ENCODE data around the gene ARHGAP10. TPM values are rescaled to one million over a fixed set of nuclear protein-coding genes. Genes with fewer than 3 reads are reported as not detected.

The ARHGAP10 gene
- total and polyA plus RNA-seq, 10 of the 15 experiments (the other 5 are each of a cell fraction or from before 2014, with no cell fraction given) = 1.3 to 25.8 (median 17.2) TPM

- TF ChIP-seq E2F8 (IDR thresholded peaks at IDR 0.05; ENCODE audit: low read depth, partially characterized antibody) (no peak), GABPA (IDR thresholded peaks at IDR 0.05; ENCODE audit: low read depth) (no peak), FOS (IDR thresholded peaks at IDR 0.05; ENCODE audit: borderline replicate concordance, extremely low read depth, insufficient read length) (no peak), BRCA1 (IDR thresholded peaks at IDR 0.05; ENCODE audit: low read depth, low read length) (no peak), BCLAF1 (IDR thresholded peaks at IDR 0.05) (no peak), TCF7 (IDR thresholded peaks at IDR 0.05; ENCODE audit: borderline replicate concordance) (no peak)
Measured at GRCh38 chr4:148077581-148077980, 345.7 kb downstream of the ARHGAP10 start (continued).

- RAD21 ChIA-PET (ENCODE audit: unreplicated experiment) = no interaction called here
- Histone ChIP-seq H3K79me2 (ENCODE audit: control insufficient read depth, insufficient read depth, low read length) (no peaks in the 10 kb centered on the region), H3K4me2 (ENCODE audit: control insufficient read depth, insufficient read depth) (no peak overlapping the region), H2AFZ (ENCODE audit: control insufficient read depth, low read depth, low read length) (no peak overlapping the region), H4K20me1 (ENCODE audit: control insufficient read depth, insufficient read depth) (no peaks in the 10 kb centered on the region), H3K9me3 (replicated peaks; ENCODE audit: control insufficient read depth, insufficient read depth, low read length) (peaks cover 7% of the 10 kb centered on the region; the same call in 1 of the 3 replicates), H3K4me1 (ENCODE audit: control insufficient read depth, insufficient read depth, low read length) (no peaks in the 10 kb centered on the region), H3K27ac (ENCODE audit: control insufficient read depth, insufficient read depth) (no peak overlapping the region), H3K36me3 (ENCODE audit: control insufficient read depth in 2 of 2, insufficient read depth in 2 of 2, low read length in 1 of 2) (peaks cover 2 to 5% of the 10 kb centered on the region in 2 experiments; a peak in 2 of 4 replicates), H3K9ac (ENCODE audit: control insufficient read depth, insufficient read depth, low read length) (no peak overlapping the region), H3K27me3 (replicated peaks in 1 of 2; ENCODE audit: control insufficient read depth in 2 of 2, insufficient read depth in 2 of 2, low read length in 1 of 2) (no peaks in the 10 kb centered on the region), H3K4me3 (no peak overlapping the region)
- BruUV-seq (replicated peaks) = no TSS peak
- in situ Hi-C loops (cut with MboI) (no loop called here), intact Hi-C loops (cut with micrococcal nuclease; ENCODE audit: unreplicated experiment) (no loop called here)
- FAIRE-seq (no peak), DNase-seq (ENCODE audit: low read depth, low spot score) (no peak), ATAC-seq (no peak)
- CTCF ChIA-PET = interaction anchor here (0.9 to 1.4 kb wide), 2 partner anchors 10 to 153 kb away, joined by 3 read pairs; no protein-coding TSS in a partner anchor
- POLR2A ChIA-PET = no interaction called here
- WGBS (ENCODE audit: insufficient coverage, insufficient replicate concordance, low lambda C conversion rate, missing lambda C conversion rate) = 68% methylated on average over 2 of the region's 2 CpGs
- SMC1A ChIA-PET (ENCODE audit: uncharacterized antibody, unreplicated experiment) = interaction anchor here (1.6 to 2.2 kb wide), 2 partner anchors 8 to 10 kb away, joined by 4 to 5 read pairs; no protein-coding TSS in a partner anchor
- TF ChIP-seq ATF3 (IDR thresholded peaks at IDR 0.05; ENCODE audit: borderline replicate concordance, extremely low read depth, low read depth, low read length) (no peak), PBX3 (IDR thresholded peaks at IDR 0.05; ENCODE audit: insufficient replicate concordance, low read depth, low read length) (no peak), EP300 (IDR thresholded peaks at IDR 0.05; ENCODE audit: borderline replicate concordance in 1 of 2, control insufficient read depth in 1 of 2, low read depth in 2 of 2, low read length in 2 of 2) (no peak), RBBP5 (conservative IDR thresholded peaks at IDR 0.05) (no peak), SMC3 (IDR thresholded peaks at IDR 0.05; ENCODE audit: borderline replicate concordance, low read length) (no peak), FOXK2 (IDR thresholded peaks at IDR 0.05) (no peak), CBX3 (IDR thresholded peaks at IDR 0.05; ENCODE audit: borderline replicate concordance, low read depth) (no peak), TBL1XR1 (IDR thresholded peaks at IDR 0.05; ENCODE audit: low read depth, low read length) (no peak), NBN (IDR thresholded peaks at IDR 0.05) (no peak), ZNF24 (IDR thresholded peaks at IDR 0.05) (no peak), HDAC6 (IDR thresholded peaks at IDR 0.05; ENCODE audit: unreplicated experiment) (no peak)
Measured at GRCh38 chr4:148078061-148078460, 346.2 kb downstream of the ARHGAP10 start.

Data from GM12878 (cell line).